ENCODE results near the gene LRRC14B.
"Not testable (repeated sequence)": the region's sequence is repeated elsewhere in the genome, so short reads cannot be mapped to it uniquely, and the experiment has no call there.

LRRC14B gene

DNA sequence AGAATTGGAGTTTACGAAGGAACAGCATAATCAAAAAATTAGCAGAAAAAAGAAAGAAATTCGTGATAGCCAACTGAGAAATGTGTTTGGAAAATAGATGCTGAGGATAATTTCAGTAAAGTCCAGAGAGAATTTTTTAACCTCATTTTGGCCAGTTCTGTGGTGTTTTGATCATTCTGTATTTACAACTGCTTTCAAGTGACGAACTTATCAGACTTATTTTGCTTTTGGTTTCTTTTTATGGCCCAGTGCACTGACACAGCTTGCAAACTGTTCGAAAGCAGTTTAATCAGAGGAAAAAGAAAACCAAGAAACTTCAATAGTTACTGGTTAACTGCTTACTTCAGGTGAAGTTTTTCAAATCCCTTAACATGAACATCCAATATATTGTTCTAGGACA is 28.7 kb downstream of the LRRC14B start:
- H3K4me3 ChIP-seq (ENCODE audit: low read length): peak overlapping the region; percentile 81

GRCh38 chr5:222951-223715 is 31.8 kb downstream of the LRRC14B start:
- not testable (repeated sequence) for H3K4me3 ChIP-seq (ENCODE audit: low read length); DNase-seq (ENCODE audit: low read depth, low spot score)

More for the DNA sequence above, 28.7 kb downstream of the LRRC14B start:
- no peak for DNase-seq (ENCODE audit: low read depth, low spot score)

- no peak for DNase-seq (ENCODE audit: low read depth, low spot score)
- no peak overlapping the region for H3K4me3 ChIP-seq (ENCODE audit: low read length)
Measured at GRCh38 chr5:223791-224190, 32.5 kb downstream of the LRRC14B start.

DNA sequence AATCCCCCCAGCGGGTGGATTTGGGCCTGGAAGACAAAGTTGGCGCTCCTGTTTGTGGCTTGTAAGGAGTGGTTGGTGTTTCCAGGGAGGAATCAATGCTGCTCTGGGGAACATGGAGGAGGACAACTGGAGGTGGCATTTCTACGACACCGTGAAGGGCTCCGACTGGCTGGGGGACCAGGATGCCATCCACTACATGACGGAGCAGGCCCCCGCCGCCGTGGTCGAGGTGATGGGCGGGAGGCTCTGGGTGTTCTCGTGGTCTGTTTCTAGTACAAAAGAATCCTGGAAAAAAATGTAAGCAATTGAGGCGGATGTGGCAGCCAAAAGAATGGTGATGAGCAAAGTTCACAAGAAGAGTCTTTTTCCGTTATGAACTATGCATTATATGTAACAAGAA is 34.0 kb downstream of the LRRC14B start:
- H3K4me3 ChIP-seq (ENCODE audit: low read length): no peak overlapping the region

GRCh38 chr5:227375-227774 is 36.1 kb downstream of the LRRC14B start:
- not testable (repeated sequence) for DNase-seq (ENCODE audit: low read depth, low spot score); H3K4me3 ChIP-seq (ENCODE audit: low read length)

More for the DNA sequence above, 34.0 kb downstream of the LRRC14B start:
- no peak for DNase-seq (ENCODE audit: low read depth, low spot score)

- no peak for DNase-seq (ENCODE audit: low read depth, low spot score)
Measured at GRCh38 chr5:228886-229285, 37.6 kb downstream of the LRRC14B start.

GRCh38 chr5:230711-231110 is 39.4 kb downstream of the LRRC14B start:
- H3K4me3 ChIP-seq (ENCODE audit: low read length): no peak overlapping the region
- no peak for DNase-seq (ENCODE audit: low read depth, low spot score)

More at GRCh38 chr5:228886-229285, 37.6 kb downstream of the LRRC14B start:
- H3K4me3 ChIP-seq (ENCODE audit: low read length): no peak overlapping the region

GRCh38 chr5:231661-232060 is 40.4 kb downstream of the LRRC14B start:
- no peak for DNase-seq (ENCODE audit: low read depth, low spot score)
- H3K4me3 ChIP-seq (ENCODE audit: low read length): no peak overlapping the region

GRCh38 chr5:233426-233825 is 42.1 kb downstream of the LRRC14B start:
- not testable (repeated sequence) for H3K4me3 ChIP-seq (ENCODE audit: low read length); DNase-seq (ENCODE audit: low read depth, low spot score)

DNA sequence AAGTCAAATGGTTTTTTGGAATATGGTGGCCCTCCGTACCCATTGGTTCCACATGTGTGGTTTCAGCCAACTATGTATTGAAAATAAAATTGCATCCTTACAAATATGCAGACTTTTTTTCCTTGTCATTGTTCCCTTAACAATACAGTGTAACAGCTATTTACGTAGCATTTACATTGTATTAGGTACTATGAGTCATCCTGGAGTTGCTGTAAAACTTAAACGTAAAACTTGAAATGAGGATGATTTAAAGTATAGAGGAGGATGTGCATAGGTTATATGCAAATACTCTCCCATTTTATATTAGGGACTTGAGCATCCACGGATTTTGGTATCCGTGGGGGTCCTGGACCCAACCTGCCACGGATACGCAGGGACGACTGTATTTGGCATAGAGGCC is 43.2 kb downstream of the LRRC14B start:
- no peak for DNase-seq (ENCODE audit: low read depth, low spot score)
- no peak overlapping the region for H3K4me3 ChIP-seq (ENCODE audit: low read length)

DNA sequence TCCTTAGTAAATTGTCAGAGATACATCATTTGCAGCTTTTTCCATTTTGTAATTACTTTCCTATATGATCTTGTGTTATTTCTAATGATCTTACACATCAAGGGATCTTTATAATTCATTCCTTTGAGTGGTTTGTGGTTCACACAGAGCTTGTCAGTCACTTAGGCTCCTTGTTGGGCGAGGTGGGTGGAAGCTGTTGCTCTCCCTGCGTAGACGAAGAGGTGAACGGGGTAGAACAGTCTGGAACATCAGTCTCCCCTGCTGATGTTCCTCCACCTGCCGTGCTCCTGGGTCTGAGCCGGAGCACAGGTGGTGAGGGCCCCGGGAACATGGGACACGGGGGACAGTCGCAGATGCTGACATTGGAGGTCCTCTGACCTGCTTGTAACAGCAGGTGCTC is 44.2 kb downstream of the LRRC14B start:
- DNase-seq (ENCODE audit: low read depth, low spot score): not testable (repeated sequence)

GRCh38 chr5:237931-238330 is 46.6 kb downstream of the LRRC14B start:
- not testable (repeated sequence) for H3K4me3 ChIP-seq (ENCODE audit: low read length); DNase-seq (ENCODE audit: low read depth, low spot score)

More for the DNA sequence above, 44.2 kb downstream of the LRRC14B start:
- H3K4me3 ChIP-seq (ENCODE audit: low read length): not testable (repeated sequence)

DNA sequence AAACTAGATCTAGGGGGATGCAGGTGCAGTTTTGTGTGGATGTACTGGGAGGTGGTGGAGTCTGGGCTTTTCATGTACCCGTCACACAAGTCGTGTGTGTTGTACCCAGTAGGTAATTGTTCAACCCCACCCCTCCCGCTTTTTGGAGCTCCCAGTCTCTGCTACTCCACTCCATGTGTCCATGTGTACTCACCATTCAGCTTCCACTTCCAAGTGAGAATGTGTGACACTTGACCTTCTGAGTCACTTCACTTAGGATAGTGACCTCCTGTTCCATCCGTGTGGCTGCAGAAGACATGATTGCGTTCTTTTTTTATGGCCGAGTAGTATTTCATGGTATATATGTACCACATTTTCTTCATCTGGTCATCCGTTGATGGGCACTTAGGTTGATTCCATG is 49.3 kb downstream of the LRRC14B start:
- not testable (repeated sequence) for H3K4me3 ChIP-seq (ENCODE audit: low read length); DNase-seq (ENCODE audit: low read depth, low spot score)

DNA sequence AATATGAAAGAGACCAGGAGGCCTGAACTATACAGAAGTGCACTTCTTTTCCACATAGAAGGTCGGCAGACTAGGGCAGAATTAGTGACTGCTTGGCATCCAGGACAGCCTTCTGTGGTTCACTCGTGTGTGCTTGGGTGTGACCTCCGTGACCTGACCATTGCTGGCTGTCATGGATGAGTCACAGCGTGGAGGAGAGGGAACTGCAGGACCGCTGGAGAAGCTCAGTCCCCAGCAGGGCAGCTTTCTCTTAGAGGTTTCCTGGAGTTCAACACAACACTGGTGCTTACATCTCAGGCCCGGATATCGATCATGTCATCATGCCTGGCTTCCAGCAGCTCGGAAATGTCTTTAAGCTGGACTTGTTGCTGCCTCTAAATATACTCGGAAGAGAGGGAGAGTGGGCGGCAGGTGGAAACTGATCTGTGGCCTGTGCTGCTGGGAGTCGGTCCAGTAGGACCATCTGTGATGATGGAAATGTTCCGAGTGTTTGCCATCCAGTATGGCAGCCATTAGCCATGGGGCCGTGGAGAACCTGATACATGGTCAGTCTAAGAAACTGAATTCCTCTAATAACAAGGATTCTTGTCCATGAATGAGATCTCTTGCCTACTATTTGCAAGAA is 49.9 kb downstream of the LRRC14B start:
- not testable (repeated sequence) for DNase-seq (ENCODE audit: low read depth, low spot score); H3K4me3 ChIP-seq (ENCODE audit: low read length)

DNA sequence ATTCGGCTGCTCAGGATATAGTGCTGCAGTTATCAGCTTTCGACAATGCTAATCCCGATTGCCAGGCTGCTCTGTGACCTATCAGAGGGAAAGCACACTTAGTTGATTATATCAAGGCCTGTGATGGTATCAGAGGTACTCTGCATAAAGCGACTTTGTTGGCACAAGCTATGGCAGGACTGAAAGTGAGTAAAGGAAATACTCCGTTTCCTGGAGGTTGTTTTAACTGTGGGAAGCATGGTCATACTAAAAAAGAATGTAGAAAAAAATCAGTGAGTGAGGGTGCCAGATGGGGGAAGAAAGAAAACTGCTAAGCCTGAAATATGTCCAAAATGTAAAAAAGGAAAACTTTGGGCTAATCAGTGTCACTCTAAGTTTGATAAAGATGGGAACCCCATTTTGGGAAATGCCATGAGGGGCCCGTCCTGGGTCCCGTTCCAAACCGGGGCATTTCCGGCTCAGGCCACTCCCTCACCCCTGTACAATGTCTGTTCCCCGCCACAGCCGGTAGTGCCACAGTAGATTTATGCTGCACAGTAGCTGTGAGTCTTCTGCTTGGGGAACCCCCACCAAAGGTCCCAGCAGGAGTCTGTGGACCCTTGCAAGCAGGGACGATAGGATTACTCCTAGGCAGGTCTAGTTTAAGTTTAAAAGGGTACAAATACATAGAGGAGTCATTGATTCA is 52.5 kb downstream of the LRRC14B start:
- H3K4me3 ChIP-seq (ENCODE audit: low read length); DNase-seq (ENCODE audit: low read depth, low spot score): not testable (repeated sequence)

GRCh38 chr5:245717-246116 is 54.4 kb downstream of the LRRC14B start:
- DNase-seq (ENCODE audit: low read depth, low spot score); H3K4me3 ChIP-seq (ENCODE audit: low read length): not testable (repeated sequence)

Data from Jurkat, Clone E6-1 (cell line).